RPMI8226 (cell line): ENCODE results near the gene AMER2.

Experiments used
- DNase-seq: peaks from one replicate; pipeline ENCODE4 v3.0.0-alpha.2; 2015

Gene AMER2

GRCh38 chr13:25171517-25172302, at the start of gene AMER2:
Gene AMER2 (minus strand): TSS chr13:25172288. CDS start chr13:25171619, 669 bp downstream.
- no peak for DNase-seq

- no peak for DNase-seq
These were observed 45.9 kb upstream of the AMER2 start for GRCh38 chr13:25218019-25218418.

- no peak for DNase-seq
These were observed 45.2 kb upstream of the AMER2 start for GRCh38 chr13:25217023-25217885.

GRCh38 chr13:25215253-25215575, 43.1 kb upstream of the AMER2 start:
- no peak for DNase-seq

GRCh38 chr13:25214491-25215252, 42.6 kb upstream of the AMER2 start:
- no peak for DNase-seq

- no peak for DNase-seq
These were observed 41.6 kb upstream of the AMER2 start for GRCh38 chr13:25213715-25214114.

- DNase-seq, result no peak
These were observed 38.9 kb upstream of the AMER2 start for GRCh38 chr13:25210842-25211569.

GRCh38 chr13:25207291-25207810, 35.3 kb upstream of the AMER2 start:
- no peak for DNase-seq

- peak; percentile 16 for DNase-seq
These were observed 32.8 kb upstream of the AMER2 start for GRCh38 chr13:25204863-25205262.

GRCh38 chr13:25203127-25203740, 31.1 kb upstream of the AMER2 start:
- no peak for DNase-seq

GRCh38 chr13:25200783-25201182, 28.7 kb upstream of the AMER2 start:
- no peak for DNase-seq

- DNase-seq, result no peak
These were observed 26.6 kb upstream of the AMER2 start for GRCh38 chr13:25198647-25199046.

- no peak for DNase-seq
These were observed 24.9 kb upstream of the AMER2 start for GRCh38 chr13:25196971-25197370.

- no peak for DNase-seq
These were observed 20.8 kb upstream of the AMER2 start for GRCh38 chr13:25192936-25193335.

GRCh38 chr13:25192489-25192888, 20.4 kb upstream of the AMER2 start:
- no peak for DNase-seq

GRCh38 chr13:25192052-25192451, 20.0 kb upstream of the AMER2 start:
- DNase-seq, result no peak

- DNase-seq, result no peak
These were observed 18.7 kb upstream of the AMER2 start for GRCh38 chr13:25190771-25191170.

GRCh38 chr13:25190256-25190655, 18.2 kb upstream of the AMER2 start:
- DNase-seq, result no peak

GRCh38 chr13:25187596-25187995, 15.5 kb upstream of the AMER2 start:
- no peak for DNase-seq

GRCh38 chr13:25186187-25186586, 14.1 kb upstream of the AMER2 start:
- DNase-seq, result no peak

- DNase-seq, result no peak
These were observed 9.5 kb upstream of the AMER2 start for GRCh38 chr13:25181597-25181996.
